Bone marrow (tissue), 2 donors: ENCODE results near the gene ATP10B.

Source experiments
- DNase-seq, 2 donors: peaks; one replicate each; lab custom pipeline; 2025; lab: John Stamatoyannopoulos, UW

Gene ATP10B

DNA sequence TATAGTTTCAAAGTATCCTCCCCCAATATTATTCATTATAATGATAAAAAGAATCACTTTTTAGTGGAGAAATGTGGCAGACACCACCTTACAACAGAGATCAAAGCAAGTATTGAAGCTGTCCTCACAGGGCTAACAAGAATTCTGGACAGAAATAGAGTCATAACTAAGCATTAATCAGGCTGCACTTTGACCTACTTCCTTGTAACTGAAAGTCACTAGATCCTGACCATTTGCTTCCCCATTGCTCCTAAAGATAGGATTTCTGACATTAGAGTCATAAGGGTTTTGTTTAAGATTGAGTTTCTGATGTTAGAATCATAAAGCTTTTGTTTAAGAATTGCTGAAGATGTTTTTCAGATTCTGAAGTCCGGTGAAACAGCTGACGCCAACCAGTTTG lies 159.7 kb downstream of the ATP10B start:
- DNase-seq, result no peak

DNA sequence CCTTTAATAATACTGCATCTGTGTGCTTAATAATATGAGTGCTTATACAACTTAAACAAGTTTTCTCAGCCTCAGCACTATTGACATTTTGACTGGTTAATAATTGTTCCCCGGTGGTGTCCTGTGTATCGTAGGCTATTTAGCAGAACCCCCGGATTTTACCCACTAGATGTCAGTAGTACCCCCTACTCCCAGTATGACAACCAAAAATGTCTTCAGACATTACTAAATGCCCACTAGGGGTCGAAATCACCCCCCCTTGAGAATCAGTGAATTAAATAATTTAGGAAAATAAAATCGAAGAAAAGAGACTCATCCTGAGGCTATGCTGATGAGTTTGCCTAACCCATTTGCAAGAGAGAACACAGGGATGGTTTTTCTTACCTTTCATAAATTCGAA lies 166.3 kb downstream of the ATP10B start:
- peak in 1 of 2 donors; percentile 26 for DNase-seq

DNA sequence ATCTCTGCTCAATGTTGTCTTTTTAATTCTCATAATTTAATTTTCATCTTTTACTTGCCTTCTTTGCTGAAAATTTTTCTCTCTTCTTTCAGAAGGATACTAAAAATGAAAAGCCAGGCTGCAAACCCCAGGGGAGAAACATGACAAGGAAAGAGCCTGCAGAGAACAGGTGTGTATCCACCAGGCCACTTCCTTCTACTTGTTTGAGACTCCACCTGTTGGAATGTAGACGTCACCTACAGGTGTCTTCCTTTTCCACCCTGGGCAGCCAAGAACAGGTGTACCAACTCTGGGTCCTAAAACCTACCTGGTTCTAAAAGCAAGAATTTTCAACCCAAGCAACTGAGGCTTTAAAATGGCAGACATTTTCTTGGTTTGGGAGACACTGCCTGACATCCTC lies 166.8 kb downstream of the ATP10B start:
- no peak for DNase-seq

DNA sequence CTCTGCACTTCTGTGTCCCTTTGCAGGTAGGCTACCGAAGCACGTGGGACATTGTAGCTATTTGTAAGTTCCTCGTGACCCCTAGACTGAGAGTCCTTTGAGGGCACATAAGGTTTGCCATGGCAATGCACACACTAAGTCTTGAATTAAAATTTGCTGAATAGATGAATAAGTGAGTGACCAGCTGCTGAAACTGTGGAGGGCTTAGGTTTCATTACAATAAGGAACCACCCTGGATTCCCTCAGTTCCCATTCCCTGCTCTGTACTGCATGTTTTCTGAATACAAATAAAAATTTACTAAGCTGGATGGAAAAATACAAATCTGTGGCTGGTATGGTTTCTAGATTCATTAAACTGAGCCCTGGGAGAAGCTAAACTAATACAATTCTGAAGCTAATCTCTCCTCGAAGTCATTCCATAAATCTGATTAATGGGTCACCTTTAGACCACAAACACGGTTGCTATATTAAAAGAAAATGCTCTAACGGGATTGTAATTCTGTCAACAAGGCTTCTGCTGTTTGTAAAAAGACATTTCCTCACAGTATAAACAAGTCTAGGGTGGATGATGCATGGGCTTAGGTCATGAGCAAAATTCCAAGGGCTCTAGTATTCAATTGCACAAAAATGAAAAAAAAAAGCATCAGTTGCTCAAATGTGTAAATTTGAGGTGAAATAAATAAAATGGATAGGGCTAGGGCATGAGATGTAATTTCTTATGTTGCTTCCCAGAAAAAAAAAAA lies 172.3 kb downstream of the ATP10B start:
- no peak for DNase-seq

DNA sequence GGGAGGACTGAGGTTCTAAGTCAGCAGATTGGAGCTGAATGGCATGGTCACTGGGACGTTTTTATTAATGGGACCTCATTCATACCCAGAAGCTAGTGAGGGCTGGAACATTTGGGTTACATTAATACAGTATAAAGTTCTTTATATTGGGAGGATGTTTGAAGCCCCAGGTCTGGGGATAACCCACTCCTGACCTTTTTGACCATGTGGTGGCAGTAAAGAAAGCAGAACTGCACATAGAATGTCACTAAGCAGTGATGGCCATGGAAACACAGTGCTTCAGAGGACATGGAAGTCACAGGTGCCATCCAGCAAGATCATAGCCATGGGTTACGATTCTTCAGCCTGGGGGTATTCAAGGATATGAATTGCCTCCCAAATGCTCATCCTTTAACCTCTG lies 176.0 kb downstream of the ATP10B start:
- DNase-seq, result no peak

DNA sequence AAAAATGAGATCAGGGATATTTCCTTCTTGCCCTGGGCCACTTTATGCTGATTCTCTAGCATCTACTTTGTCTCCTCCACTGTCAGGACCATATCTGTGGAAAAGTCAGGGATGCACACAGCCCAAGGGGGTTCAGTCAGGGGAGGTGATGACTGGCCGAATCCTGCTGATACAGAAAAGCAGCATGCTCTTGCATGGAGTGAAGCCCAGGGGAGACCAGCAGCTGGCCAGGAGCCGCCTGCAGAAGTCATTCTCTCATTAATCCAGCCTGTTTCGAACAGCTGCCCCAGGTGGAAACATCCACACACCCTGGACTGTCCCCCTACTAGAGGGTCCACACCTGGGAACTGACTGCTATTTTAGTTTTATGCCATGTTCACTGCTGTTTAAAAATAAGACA lies 177.1 kb downstream of the ATP10B start:
- no peak for DNase-seq

DNA sequence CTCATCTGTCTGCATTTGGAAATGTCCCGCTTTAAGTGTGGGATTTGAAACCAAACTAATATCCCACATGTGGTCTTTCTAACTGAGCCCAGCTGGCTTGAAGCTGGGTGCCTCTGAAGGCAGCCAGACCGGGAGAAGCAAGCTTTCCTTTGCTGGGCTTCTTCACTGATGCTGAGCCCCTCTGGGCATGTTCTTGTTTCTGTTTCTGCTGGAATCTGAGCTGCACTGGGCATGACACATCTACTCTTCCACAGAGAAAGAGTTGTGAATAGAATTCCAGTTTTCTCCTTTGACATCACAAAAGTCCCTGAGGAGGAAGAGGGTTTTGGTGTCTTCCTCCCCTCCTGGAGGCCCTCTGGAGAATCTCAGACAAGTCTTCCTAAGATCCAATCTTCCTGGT lies 179.5 kb downstream of the ATP10B start:
- no peak for DNase-seq

DNA sequence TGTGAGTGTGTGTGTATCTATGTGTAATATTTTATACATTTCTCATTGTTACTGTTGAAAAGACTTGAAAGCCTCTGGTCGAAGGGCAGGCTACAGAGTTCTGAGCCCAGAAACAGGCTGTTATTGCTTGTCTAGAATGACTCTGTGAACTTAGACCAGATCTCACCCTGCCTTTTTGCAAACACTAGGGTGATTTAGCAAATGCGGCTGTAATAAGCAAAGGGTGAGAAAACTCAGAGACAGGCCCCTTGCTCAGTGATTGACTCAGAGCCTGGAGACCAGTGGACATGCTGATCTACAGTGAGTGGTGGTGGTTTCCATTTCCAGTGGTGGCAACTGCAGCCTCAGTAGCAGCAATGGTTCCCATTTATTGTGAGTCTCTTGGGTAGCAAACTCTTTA lies 183.7 kb downstream of the ATP10B start:
- no peak for DNase-seq

DNA sequence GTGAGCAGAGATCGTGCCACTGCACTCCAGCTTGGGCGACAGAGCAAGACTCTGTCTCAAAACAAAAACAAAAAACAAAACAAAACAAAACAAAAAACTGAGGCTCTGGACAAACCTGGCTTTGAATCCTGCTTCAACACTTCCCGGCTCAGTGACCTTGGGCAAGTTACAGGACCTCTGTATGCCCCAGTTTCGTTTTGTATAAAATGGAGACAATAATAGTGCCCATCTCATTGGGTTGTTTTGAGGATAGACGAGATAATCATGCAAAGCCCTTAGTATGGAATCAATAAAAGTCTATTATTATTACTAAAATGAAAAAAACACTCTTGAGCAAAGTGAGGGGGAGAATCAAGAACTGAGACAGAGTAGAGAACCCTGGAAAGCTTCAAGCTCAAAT lies 184.9 kb downstream of the ATP10B start:
- DNase-seq, result no peak

DNA sequence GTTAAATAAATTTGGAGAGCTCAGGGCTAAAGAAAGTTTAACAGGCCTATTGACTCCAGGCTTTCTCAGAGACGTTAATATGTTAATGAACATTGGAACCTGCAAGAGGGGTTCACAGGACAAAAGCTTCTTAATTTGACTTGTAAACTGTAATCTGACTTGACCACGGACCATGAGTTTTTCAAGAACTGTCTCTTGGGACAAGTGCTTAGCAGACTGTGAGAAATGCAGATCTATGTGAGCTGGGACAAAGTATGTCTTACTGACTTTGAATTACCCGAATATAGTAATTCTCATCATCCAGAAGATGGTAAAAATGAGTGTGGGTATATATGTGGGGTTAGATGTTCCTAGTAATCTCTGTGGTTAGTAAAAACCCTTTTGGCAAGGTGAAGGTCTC lies 186.6 kb downstream of the ATP10B start:
- DNase-seq, result no peak

DNA sequence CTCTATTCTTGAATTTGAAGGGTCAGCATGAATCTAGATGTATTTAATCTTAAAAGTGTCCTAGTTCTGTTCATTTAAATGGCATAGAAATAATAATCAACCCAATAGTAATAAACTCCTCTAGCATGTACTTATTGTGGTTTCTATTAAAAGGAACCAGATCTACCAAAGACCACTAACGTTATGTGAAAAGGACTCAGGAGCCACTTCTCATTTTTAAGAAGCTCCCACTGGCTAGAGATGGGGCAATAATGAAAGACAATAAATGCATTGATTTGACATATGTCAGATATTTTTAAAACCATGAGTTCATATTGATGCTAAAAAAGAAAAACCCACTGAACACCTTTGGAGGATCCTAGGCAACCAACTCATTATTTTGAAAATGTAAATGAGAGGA lies 191.9 kb downstream of the ATP10B start:
- DNase-seq, result no peak

DNA sequence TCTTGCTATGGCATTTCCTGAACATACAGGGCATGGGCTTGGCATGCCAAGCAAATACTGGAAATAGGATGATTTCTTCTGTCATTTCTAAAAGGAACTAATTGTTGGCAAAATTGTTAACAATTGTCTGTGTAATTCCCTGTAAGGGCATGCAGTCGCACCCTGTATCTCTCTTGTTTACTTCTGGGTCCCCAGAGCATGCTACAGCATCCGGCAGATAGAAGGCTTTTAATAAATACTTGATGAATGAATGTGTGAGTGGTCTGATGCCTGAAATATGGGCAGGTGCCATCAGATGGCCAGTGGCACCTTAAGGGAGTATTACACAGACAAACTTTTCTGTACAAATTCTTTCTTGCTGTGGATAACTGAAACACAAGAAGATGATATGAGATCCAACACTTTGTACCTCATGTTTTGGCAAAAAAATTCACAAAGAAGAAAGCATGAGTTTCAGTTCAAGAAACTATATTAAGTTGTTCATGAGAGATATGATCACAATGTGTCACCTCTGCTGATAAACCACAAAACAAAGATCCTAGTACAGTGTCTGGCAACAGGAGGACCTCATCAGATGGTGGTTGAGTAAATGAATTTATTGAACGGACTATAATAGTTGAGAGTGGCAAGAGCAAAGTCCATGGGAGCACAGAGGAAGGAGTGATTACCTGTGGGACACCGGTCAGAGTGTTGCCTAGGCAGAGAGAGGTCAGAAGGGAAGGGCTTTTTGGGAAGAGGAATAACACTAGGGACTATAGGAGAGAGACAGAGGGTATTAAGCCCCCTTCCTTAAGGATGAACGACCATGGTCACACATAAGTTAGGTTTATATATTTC lies 194.2 kb downstream of the ATP10B start:
- DNase-seq, result no peak

DNA sequence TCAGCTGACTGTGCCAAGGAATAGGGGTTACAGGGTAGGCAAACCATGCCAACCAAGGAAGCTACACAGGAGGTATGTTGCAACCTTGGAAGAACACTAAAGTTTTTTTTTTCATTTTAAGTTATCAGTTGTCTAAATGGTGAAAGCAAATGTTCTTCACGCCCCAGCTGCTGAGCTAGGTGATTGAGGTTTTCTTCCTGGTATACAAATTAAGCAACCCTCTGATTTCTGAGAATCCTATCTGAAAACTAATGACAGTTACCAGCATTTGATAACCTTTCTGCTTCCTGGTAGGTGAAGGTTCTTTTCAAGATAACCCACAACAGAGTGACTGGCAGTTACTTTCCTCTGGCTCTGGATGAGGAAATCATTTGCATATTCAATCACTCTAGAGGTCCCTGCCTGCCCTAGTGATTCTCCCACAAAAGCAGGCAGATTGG lies 194.9 kb downstream of the ATP10B start:
- DNase-seq, result no peak

DNA sequence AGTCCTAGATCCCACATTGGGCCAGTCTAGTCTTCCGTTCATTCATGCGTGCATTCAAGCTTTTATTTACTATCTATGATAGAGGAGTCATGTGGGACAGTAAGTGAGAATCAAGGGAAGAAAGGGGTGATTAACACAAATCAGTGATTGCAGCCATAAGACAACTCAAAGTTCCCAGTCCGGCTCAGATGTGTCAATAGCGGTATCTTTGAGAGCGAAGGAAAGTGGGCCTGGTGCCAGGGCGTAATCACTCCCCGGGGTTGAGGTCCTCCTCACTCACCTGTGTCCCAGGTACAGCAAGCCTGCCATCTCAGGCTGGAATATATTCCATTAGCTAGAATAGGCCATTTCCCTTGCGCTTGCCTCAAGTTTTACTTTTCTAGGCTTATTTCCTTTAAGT lies 196.3 kb downstream of the ATP10B start:
- no peak for DNase-seq

DNA sequence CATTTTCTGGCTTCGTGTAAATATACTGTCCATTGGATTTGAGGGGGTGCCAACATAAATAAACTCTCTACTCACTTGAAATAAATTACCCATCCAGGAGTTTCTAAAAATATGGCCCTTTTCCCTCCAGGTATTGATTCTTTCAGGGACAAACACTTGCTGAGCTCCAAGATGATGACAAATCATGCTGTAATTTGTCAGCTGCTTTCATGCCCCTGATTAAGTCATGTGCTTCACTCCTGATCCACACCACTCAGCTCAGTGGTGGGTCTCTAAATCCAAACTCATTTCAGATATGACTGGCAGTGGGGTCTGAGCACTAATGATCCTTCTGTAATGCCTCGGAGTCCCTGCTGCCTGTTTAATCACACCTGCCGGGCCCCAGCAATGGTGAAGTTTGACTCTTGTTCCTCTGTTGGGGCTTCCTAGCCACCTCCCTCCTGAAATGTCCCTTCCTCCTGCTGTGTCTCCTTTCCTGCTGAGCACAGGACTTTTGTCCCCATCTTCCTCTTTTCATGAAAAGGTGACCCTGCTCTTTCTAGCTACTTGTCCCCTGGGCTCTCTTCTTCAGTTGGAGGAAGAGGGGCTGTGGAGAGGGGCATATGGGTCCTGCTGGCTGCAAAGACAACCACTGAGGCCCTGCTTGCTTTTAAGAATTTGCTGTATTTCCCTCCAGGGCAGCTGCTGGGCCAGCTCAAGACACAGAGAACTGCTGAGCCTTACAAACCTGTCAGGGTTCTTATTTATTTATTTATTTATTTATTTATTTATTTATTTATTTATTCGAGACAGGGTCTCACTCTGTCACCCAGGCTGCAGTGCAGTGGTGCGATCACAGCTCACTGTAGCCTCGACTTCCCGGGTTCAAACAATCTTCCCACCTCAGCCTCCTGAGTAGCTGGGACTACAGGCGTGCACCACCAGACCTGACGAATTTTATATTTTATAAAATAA lies 200.0 kb downstream of the ATP10B start:
- DNase-seq, result no peak

DNA sequence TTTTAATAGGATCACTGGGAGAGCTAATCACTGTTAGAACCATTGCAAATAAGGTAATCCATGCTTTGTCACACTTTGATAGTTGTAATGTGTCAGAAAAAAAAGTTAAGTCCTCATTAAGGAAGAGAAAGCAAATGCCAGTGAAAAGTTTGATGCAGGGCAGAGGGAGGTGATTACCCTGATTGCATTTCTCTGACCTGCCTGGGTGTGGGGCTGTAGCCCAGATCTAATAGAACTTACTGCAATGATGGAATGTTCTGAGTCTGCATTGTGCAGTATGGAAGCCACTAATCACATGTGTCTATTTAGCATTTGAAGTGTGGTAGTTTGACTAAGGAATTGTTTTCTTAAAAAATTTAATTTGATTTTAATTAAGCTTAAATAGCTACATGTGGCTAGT lies 202.7 kb downstream of the ATP10B start:
- no peak for DNase-seq

DNA sequence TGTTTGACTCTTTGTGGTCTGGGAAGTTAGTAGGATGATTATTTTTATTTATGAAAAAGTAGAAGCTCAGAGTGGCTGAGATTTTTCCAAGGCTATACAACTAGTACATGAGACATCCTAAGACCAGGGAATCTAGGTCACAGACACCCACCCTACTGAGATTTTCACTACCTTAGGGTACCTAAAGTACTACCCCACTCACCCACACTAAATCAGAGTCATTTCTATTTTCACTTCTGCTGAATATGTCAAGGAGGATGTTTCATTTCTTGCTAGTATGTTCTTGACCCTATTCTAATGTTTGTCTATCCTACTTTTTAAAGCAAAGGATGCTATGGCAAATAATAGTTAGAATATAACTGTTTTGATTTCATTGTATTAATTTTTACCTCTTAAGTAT lies 206.0 kb downstream of the ATP10B start:
- no peak for DNase-seq

DNA sequence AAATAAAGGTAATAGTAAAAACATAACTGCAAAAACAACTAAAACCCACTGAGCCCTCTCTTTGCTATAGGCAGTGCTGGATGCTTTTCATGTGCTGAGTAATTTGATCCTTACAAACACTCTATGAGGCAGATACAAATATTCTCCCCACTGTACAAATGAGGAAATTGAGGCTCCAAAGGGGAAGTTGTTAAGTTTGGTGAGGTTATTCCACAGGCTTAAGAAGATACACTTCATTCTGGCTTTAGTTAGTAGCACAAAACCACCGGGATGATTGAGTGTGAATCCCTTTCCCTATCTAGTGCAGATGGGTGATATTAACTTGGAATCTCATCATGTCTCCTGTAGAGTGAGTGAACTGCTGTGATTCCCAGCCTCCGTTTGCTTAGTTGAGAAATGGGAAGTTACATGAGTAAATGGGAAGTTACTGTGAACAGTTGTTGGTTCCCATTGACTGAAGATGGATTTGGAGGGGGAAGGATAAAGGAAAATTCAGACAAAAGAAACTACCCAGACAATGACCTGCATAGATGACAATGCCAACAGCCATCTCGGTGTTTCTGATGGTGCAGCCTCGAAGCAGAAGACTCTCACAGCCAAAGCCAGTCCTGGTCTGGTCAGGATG lies 208.3 kb downstream of the ATP10B start:
- DNase-seq, result no peak

DNA sequence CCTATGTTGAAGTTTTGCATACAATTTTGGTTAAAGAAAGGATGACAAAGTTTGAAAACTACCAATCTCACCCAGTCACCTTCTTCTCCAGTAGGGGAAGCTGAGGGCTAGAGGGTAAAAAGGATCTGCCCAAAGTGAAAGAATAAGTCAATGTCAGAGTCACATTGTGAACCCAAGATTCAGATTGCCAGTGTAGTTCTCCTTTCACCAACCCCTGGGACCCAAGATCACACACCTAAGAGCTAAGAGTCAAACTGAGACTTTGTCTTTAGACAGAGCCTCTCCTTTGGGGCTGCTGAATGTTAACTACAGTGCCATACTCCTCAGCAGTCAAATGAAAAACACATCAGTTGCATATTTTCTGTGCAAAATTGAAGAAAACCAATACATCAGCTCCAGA lies 210.6 kb downstream of the ATP10B start:
- no peak for DNase-seq

DNA sequence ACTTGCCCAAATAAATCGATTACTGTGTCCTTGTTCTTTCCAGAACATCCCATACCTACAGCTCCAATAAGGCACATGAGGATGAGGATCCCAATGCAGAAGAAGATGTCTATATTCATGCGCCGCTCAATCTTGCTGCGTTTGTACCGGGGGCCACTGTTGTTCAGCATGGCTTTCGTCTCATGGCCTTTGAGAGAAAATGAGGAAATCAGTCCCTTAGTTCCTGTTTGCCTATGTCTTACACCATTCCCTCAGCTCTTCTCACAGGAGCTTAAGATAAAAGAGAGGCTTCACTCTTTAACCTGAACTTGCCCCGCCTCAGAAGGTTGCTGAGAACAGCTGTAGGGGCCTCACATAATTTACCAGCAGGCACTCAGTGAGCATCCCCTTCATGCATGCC lies 211.6 kb downstream of the ATP10B start:
- DNase-seq, result no peak

DNA sequence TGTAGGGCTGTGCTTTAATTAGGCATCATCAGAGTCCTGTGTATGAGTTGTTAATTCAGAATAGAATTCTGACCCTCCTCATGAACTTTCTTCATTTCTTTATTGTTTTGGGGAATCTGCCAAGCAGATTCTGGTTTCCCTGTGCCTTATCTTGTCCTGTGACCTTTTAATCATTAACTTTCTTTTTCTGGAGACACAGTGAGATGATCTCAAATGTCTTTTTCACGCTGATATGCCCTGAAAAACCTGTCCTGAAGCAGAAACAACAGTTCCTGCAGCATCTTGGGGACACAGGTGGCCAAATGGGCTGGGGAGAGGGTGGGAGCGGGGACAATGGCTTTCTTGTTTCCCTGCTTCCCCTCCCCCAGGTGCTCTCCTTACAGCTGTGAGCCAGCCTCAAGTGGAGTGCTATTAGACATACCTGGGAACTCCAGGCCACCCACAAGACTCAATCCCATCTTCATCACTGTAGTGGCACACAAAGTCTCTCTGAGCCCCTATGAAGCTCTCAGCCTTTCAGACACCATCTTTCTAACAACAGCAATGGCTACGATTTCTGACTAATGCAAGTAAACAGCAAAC lies 213.8 kb downstream of the ATP10B start:
- no peak for DNase-seq
